Subcutaneous abdominal adipose tissue (tissue), 5 donors: ENCODE results near the gene SLC9A2.
A peak's percentile ranks its signal among the peaks of the same experiment; 100 is the strongest.

Source experiments
- H3K27ac ChIP-seq: one replicate; pipeline ENCODE4 v1.7.0; 2013; ENCODE audit warnings: low read depth, mild to moderate bottlenecking, inconsistent platforms, low read length, moderate library complexity
- H3K27me3 ChIP-seq, 5 donors: one replicate each; pipeline ENCODE4 v1.7.0; 2013; ENCODE audit warnings: low read length in 5 of 5, inconsistent platforms in 1 of 5; ENCODE audit not compliant: control insufficient read depth in 5 of 5, insufficient read depth in 4 of 5
- H3K36me3 ChIP-seq, 5 donors: one replicate each; pipeline ENCODE4 v1.7.0; 2013; ENCODE audit warnings: low read length in 5 of 5; ENCODE audit not compliant: control insufficient read depth in 5 of 5, insufficient read depth in 5 of 5
- H3K4me1 ChIP-seq, 5 donors: one replicate each; pipeline ENCODE4 v1.7.0; 2013; ENCODE audit warnings: low read length in 5 of 5, mild to moderate bottlenecking in 3 of 5, moderate library complexity in 1 of 5; ENCODE audit not compliant: control insufficient read depth in 5 of 5, insufficient read depth in 5 of 5
- H3K4me3 ChIP-seq, 5 donors: one replicate each; pipeline ENCODE4 v1.7.0; 2013; ENCODE audit warnings: low read length in 5 of 5, low read depth in 1 of 5
- H3K9ac ChIP-seq, 5 donors: one replicate each; pipeline ENCODE4 v1.7.0; 2013; ENCODE audit warnings: low read length in 5 of 5, mild to moderate bottlenecking in 4 of 5, moderate library complexity in 3 of 5
- H3K9me3 ChIP-seq, 5 donors: one replicate each; pipeline ENCODE4 v1.7.0; 2013; ENCODE audit warnings: low read length in 5 of 5; ENCODE audit not compliant: control insufficient read depth in 5 of 5
- donor health status: healthy.
- donor health status: healthy.
- donor health status: healthy.
- donor health status: healthy.
- donor health status: healthy.

Gene SLC9A2

DNA sequence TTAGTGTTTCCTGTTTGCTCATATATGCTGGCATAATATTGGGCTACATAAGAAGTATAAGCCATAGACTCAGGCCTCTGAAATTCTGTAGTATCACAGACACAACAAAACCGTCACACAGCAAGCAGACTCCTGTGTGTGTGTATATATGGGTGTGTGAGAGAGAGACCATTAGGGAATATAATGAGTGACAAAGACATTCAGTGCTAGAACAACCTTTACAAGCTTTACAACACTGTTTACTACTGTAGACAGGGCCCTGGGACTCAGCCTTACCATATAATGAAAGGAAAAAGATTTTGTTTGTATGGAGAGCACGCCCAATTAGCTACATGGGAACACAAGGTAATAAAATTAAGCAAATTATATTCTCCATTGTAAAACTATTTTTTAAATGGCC lies 77.1 kb downstream of the SLC9A2 start:
- H3K36me3 ChIP-seq, result no peaks in the 10 kb centered on the region
- H3K9me3 ChIP-seq, result no peaks in the 10 kb centered on the region
- H3K27me3 ChIP-seq, result peaks cover 0 to 3% (median 0%) of the 10 kb centered on the region in 5 donors
- H3K27ac ChIP-seq, result no peak overlapping the region
- no peak overlapping the region for H3K4me3 ChIP-seq
- no peak overlapping the region for H3K9ac ChIP-seq
- H3K4me1 ChIP-seq, result no peaks in the 10 kb centered on the region

DNA sequence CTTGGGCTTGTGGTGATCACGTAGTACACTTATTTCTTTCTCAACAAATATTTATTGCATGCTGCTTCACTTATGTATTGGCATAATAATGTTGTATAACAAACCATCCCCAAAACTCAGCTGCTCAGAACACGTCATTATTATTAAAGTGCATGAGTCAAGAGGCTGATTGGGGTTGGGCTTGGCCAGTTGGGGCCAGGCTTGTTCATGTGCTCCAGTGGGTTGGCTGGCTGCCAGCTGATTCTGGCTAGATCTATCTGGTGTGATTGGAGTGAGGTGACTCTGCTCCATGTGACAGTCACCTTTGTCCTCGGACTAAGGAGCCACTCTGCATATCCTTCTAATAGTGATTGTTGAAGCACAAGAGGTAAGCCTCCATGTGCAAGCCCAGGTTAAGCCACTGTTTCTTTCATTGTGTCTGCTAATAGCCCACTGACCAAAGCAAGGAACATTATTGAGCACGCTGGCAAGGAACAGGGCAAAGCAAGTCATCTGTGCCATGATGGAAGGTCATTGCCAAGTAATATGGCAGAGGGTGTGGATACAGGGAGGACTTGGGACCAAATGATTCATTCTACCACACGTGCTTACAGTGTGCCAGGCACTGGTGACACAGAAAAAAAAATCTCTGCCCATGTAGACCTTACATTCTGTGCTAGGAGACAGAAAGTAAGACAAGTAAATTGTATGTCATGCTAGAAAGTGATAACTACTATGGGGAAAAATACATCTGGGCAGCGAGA lies 79.2 kb downstream of the SLC9A2 start:
- Histone ChIP-seq H3K4me1 (no peaks in the 10 kb centered on the region), H3K9ac (no peak overlapping the region), H3K36me3 (no peaks in the 10 kb centered on the region), H3K4me3 (no peak overlapping the region), H3K27ac (no peak overlapping the region), H3K27me3 (peaks cover 0 to 7% (median 2%) of the 10 kb centered on the region in 5 donors), H3K9me3 (no peaks in the 10 kb centered on the region)

DNA sequence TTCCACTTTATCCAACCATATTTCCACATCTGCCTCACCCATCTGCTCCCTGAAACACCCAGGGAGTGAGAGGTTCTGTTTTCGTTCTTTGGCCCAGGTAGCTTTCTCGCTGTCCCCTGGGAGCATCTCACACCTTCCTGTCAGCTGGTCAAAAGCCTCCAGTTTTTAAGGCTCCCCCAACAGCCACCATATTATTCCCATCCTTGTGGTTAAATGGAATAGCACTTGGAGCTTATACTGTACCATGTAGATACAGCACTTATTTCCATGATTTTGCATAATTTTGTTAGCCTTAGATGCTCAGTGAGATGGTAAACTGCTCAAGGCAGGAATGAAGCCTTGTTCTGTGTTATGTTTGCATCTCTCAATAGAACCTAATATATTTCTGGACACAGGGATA lies 84.0 kb downstream of the SLC9A2 start:
- H3K9ac ChIP-seq, result no peak overlapping the region
- no peak overlapping the region for H3K27ac ChIP-seq
- no peak overlapping the region for H3K4me3 ChIP-seq
- no peaks in the 10 kb centered on the region for H3K36me3 ChIP-seq
- H3K27me3 ChIP-seq, result peaks cover 0 to 17% (median 5%) of the 10 kb centered on the region in 5 donors
- no peaks in the 10 kb centered on the region for H3K4me1 ChIP-seq
- no peaks in the 10 kb centered on the region for H3K9me3 ChIP-seq

DNA sequence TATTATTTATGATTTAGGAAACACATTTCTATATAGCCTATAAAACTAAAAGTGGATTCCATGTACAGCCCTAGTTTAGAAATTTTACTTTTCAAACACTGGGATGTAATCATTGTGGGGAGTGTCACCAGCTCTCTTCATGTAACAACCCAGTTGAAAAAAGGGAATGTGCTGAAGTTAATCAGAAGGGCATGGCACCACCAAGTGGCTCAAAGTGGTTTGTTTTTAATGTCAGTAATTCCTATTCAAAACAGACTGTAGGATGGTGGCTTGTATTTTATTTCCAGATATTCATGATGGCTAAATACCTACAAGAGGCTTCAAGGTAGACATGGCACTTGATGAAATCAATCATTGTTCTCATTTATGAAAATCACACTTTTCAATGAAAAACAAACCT lies 84.4 kb downstream of the SLC9A2 start:
- H3K9me3 ChIP-seq, result no peaks in the 10 kb centered on the region
- no peak overlapping the region for H3K9ac ChIP-seq
- no peak overlapping the region for H3K4me3 ChIP-seq
- H3K27ac ChIP-seq, result no peak overlapping the region
- peaks cover 0 to 17% (median 5%) of the 10 kb centered on the region in 5 donors for H3K27me3 ChIP-seq
- H3K4me1 ChIP-seq, result no peaks in the 10 kb centered on the region
- no peaks in the 10 kb centered on the region for H3K36me3 ChIP-seq

DNA sequence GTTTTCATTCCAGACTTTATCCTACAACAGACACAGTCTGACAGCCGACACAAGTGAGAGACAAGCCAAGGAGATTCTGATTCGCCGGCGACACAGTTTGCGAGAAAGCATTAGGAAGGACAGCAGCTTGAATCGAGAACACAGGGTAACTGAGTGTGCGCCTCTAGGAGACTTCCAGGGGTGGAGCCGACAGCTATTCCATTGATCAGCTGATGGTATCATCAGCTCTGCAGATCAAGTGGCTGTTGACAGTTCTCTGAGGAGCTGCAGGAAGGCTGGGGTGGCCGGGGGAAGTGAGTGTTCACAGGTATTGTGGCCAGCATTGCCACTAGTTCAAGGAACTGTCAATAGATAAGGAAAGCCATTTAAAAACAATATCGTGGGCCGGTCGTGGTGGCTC lies 85.2 kb downstream of the SLC9A2 start:
- H3K9me3 ChIP-seq, result no peaks in the 10 kb centered on the region

DNA sequence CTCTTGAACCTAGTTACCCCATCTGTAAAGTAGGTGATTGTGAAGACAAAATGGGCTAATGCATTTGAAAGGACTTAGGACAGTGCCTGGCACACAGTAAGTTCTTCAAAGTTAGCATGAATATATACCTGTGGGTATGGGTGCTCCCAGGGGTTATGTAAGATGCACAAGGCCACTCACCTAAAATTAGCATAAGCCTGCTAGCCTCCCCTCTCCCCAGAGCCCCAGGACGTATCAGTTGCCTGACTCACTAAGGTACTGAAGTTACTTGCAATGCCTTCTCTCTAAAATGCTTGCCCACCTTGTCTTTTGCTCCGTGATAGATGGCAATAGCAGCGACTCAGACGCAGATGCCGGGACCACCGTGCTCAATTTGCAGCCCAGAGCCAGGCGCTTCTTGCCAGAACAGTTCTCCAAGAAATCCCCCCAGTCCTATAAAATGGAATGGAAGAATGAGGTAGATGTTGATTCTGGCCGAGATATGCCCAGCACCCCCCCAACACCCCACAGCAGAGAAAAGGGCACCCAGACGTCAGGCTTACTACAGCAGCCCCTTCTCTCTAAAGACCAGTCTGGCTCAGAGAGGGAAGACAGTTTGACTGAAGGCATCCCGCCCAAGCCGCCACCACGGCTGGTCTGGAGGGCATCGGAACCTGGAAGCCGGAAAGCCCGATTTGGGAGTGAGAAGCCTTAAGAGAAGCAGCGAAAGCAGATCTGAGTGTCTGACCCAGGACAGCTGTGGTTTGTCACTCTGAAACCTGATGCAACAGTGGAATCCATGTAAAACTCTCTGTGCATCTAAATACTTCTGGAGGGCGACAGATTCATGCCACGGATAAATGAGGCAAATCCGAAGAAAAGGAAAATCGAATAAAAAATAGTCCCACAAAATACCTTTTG lies 88.7 kb downstream of the SLC9A2 start:
- H3K27ac ChIP-seq, result no peak overlapping the region

More for the DNA sequence above, 85.2 kb downstream of the SLC9A2 start:
- no peak overlapping the region for H3K27ac ChIP-seq
- H3K36me3 ChIP-seq, result no peaks in the 10 kb centered on the region
- no peaks in the 10 kb centered on the region for H3K4me1 ChIP-seq
- peaks cover 0 to 14% (median 4%) of the 10 kb centered on the region in 5 donors for H3K27me3 ChIP-seq
- no peak overlapping the region for H3K9ac ChIP-seq
- no peak overlapping the region for H3K4me3 ChIP-seq

DNA sequence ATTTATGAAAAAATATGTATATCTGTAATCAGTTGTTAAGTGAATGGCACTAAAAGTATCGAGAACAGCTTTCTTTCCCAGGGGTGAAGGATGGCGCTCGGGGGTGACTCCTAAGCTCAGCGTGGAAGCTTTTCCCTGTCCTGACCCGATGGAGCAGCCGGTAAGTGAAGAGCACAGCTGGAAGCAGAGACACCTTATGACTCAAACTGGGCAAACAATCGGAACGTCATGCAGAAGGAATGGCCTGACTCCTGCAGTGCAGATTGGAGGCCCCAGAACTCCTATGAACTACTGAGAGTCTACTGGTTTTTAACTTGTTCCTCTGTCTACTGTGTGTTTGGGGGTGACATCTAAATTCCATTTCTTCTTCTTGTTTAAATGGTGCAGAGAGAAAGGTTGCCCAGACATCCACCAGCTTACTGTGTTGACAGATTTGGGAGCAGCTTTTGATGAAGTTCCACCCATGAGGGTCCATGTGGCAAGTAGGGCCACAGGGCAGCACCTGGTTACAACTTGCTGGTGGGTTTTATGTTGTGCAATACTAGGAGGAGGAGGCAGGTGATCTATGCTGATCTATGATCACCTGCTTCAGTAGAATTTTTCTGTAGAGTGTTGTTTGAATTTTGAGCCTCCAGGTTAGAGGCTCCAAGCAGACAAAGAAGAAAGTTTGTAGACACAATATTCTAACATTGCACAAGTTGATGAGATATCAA lies 89.7 kb downstream of the SLC9A2 start:
- H3K27ac ChIP-seq, result no peak overlapping the region
- H3K9me3 ChIP-seq, result no peaks in the 10 kb centered on the region
- peaks cover 0 to 10% (median 4%) of the 10 kb centered on the region in 5 donors for H3K27me3 ChIP-seq
- no peak overlapping the region for H3K9ac ChIP-seq
- H3K4me3 ChIP-seq, result no peak overlapping the region
- H3K4me1 ChIP-seq, result no peaks in the 10 kb centered on the region
- H3K36me3 ChIP-seq, result no peaks in the 10 kb centered on the region

More for the DNA sequence above, 88.7 kb downstream of the SLC9A2 start:
- no peaks in the 10 kb centered on the region for H3K4me1 ChIP-seq
- no peaks in the 10 kb centered on the region for H3K9me3 ChIP-seq
- H3K4me3 ChIP-seq, result no peak overlapping the region
- H3K9ac ChIP-seq, result no peak overlapping the region
- H3K36me3 ChIP-seq, result no peaks in the 10 kb centered on the region
- H3K27me3 ChIP-seq, result peaks cover 0 to 10% (median 4%) of the 10 kb centered on the region in 5 donors

DNA sequence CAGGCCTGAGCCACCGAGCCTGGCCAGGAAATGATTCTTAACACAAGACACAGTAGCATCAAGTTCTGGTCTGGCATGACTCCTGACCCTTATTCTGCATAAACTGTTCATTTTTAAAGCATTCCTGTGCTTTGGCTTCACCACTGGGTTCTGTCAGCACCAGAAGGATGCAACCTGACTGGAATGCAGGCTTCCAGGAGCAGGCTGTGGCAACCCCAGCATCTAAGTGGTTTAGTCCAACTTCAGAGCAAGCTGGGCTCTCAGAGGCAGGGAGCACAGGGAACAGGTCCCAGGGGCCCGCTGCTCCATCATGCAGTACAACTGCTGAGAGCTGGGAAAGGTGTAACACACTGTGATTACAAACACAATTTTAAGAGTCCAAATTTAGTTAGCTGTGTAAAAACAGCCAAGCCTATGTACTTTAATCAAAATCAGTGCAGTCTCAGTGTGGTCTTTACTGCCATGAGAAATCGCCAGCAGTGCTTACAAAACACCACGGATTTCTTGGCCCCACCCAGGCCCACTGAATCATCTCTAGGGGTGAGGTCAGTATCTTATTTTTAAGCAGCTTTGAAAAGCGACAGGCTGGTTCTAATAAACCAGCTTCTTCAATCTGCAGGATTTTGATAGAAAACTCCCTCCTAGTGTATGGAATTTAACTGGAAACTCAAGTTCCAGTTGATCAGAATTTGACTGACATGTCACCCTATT lies 98.1 kb downstream of the SLC9A2 start:
- Histone ChIP-seq H3K9me3 (no peaks in the 10 kb centered on the region), H3K9ac (no peak overlapping the region), H3K27me3 (no peaks in the 10 kb centered on the region), H3K4me3 (no peak overlapping the region), H3K4me1 (peaks cover 0 to 20% (median 13%) of the 10 kb centered on the region in 5 donors), H3K36me3 (peaks cover 10 to 43% (median 35%) of the 10 kb centered on the region in 5 donors), H3K27ac (peak overlapping the region; percentile 54)

DNA sequence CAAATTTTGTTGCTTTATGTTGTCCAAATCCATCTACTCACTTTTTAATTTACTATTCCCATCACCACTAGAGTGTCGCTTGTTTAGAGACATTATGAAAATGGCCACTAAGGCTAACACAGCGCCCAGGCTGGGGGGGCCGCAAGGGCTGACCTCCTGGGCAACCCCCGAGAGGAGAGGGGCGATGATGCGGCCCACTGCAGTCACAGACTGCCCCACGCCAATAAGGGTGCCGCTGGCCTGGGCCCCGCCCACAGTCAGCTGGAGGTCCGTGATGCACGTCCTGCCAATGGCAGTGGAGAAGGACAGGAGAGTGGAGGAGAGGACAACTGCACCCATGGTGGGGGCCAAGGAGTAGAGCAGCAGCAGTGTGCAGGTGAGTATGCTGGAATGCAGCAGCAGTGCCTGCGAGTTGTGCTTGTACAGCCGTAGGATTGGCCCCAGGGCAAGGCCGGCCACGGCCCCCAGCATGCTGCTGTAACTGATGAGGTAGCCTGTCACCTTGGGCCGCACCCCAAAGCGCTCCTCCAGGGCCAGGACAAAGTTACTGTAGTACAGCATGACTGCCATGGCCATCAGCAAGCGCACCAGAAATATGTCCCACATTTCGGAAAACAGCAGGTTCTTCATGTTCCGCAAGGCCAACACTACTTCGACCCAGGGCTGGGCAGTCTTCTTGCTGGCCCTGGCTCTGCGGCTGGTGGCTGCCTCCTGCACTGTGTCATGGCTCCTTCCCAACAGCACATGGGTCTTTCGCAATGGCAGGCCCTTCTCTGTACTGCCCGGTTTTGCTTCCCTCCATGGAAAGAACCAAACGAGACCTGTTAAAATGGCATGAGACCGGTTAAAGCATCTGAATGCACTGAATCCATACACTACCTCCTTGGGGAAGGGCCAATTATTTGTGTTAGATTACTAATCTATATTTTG lies 99.3 kb downstream of the SLC9A2 start:
- no peak overlapping the region for H3K4me3 ChIP-seq
- no peak overlapping the region for H3K9ac ChIP-seq
- no peaks in the 10 kb centered on the region for H3K9me3 ChIP-seq
- peaks cover 14 to 51% (median 46%) of the 10 kb centered on the region in 5 donors for H3K36me3 ChIP-seq
- no peaks in the 10 kb centered on the region for H3K27me3 ChIP-seq
- peaks cover 0 to 20% (median 13%) of the 10 kb centered on the region in 5 donors for H3K4me1 ChIP-seq
- H3K27ac ChIP-seq, result peak overlapping the region; percentile 54
